Skeletal muscle tissue (tissue), 4 donors: ENCODE results near the gene RPS10. TPM values are rescaled to one million over a fixed set of nuclear protein-coding genes. Genes with fewer than 3 reads are reported as not detected.

Experiments used
- H3K27ac ChIP-seq: one replicate; pipeline ENCODE4 v1.7.0; 2013; ENCODE audit warnings: mild to moderate bottlenecking, low read depth, low read length, inconsistent platforms
- H3K27me3 ChIP-seq, 3 donors: one replicate each; pipeline ENCODE4 v1.7.0; 2013; ENCODE audit warnings: low read length in 3 of 3; ENCODE audit not compliant: control insufficient read depth in 3 of 3, insufficient read depth in 3 of 3
- H3K36me3 ChIP-seq, 3 donors: one replicate each; pipeline ENCODE4 v1.7.0; 2013; ENCODE audit warnings: low read length in 3 of 3; ENCODE audit not compliant: control insufficient read depth in 3 of 3, insufficient read depth in 3 of 3
- H3K4me1 ChIP-seq, 3 donors: one replicate each; pipeline ENCODE4 v1.7.0; 2013; ENCODE audit warnings: low read length in 3 of 3, mild to moderate bottlenecking in 3 of 3; ENCODE audit not compliant: control insufficient read depth in 3 of 3, insufficient read depth in 3 of 3
- H3K4me3 ChIP-seq, 3 donors: one replicate each; pipeline ENCODE4 v1.7.0; 2013; ENCODE audit warnings: low read length in 3 of 3
- H3K9ac ChIP-seq, 3 donors: one replicate each; pipeline ENCODE4 v1.7.0; 2013; ENCODE audit warnings: low read length in 3 of 3, mild to moderate bottlenecking in 3 of 3, moderate library complexity in 2 of 3, low read depth in 1 of 3
- H3K9me3 ChIP-seq, 3 donors: one replicate each; pipeline ENCODE4 v1.7.0; 2013; ENCODE audit warnings: low read length in 3 of 3; ENCODE audit not compliant: control insufficient read depth in 3 of 3
- total RNA-seq: library from RNA; depleted of rRNA; stranded (reverse); fragments of >200 nt; gene quantifications from one replicate; pipeline ENCODE4 v1.2.3, GENCODE V29; 2014
- donor health status: Osteomylitis.

Gene RPS10
- total RNA-seq, 1 donor from 2014 or later = 1,815 TPM

DNA sequence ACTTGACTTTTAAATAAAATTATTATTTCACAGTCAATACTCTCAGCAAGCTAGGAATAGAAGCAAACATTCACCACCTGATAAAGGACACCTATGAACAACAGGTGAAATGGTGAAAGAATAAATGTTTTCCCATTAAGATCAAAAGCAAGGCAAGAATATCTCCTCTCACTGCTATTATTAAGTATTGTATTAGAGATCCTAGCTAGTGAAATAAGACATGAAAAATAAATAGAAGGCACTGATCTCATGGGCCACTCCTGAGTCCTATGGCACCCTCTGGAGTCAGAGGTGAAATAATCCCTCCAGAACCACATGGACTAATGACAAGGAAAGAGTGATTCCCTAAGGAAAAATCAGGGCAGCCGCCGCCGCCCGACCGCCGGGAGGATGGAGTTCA, 29.4 kb downstream of the RPS10 start:
- no peaks in the 10 kb centered on the region for H3K36me3 ChIP-seq

GRCh38 chr6:34393966-34394305, 31.9 kb downstream of the RPS10 start:
- peak overlapping the region; percentile 26 for H3K27ac ChIP-seq
- no peaks in the 10 kb centered on the region for H3K27me3 ChIP-seq
- H3K4me3 ChIP-seq = no peak overlapping the region
- H3K9me3 ChIP-seq = peaks cover 0 to 2% (median 0%) of the 10 kb centered on the region in 3 donors
- H3K9ac ChIP-seq = peak overlapping the region in 2 of 3 donors; percentile 19 to 40
- H3K4me1 ChIP-seq = peaks cover 22 to 26% (median 22%) of the 10 kb centered on the region in 3 donors
- no peaks in the 10 kb centered on the region for H3K36me3 ChIP-seq

More for the DNA sequence above, 29.4 kb downstream of the RPS10 start:
- H3K4me3 ChIP-seq = no peak overlapping the region
- H3K27ac ChIP-seq = no peak overlapping the region
- no peaks in the 10 kb centered on the region for H3K27me3 ChIP-seq
- no peak overlapping the region for H3K9ac ChIP-seq
- H3K4me1 ChIP-seq = peaks cover 12 to 15% (median 13%) of the 10 kb centered on the region in 3 donors
- peaks cover 0 to 2% (median 0%) of the 10 kb centered on the region in 3 donors for H3K9me3 ChIP-seq

DNA sequence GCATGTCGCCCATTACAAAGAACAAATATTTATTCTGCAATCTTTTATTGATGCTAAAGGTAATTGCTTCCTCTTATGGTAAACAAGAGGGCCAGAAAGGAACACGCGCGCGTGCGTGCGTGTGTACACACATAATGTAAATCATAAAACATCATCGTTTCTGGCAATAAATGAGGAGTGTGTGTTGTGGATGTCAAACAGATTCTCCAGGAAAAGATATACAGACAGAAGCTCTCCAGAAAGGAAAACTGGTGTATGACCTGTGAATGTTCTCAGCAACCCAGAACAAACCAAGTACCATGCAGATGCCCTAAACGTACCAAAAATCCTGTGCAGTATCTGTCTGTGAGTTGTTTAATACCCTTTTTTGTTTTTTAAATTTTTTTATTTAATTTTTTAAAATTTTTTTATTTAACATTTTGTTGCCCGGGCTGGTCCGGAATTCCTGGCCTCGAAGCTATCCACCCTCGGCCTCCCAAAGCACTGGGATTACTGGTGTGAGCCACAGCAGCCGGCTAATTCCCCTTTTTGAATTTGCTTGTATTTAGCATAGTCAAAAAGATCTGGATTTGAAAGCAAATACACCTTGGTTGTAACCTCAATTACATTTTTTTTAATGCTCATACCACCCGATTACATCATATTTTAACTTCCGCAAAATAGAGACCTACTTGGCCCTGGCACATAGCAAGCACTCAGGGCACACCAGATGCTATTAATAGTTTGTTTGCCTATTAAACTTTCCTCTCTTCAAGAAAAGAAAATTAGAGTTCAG, 32.5 kb downstream of the RPS10 start:
- Histone ChIP-seq H3K9ac (peak overlapping the region; percentile 57 to 92 (median 92)), H3K27ac (peak overlapping the region; percentile 91), H3K4me1 (peaks cover 23 to 29% (median 24%) of the 10 kb centered on the region in 3 donors), H3K4me3 (peak overlapping the region; percentile 87 to 89 (median 88)), H3K36me3 (no peaks in the 10 kb centered on the region), H3K9me3 (peaks cover 0 to 2% (median 0%) of the 10 kb centered on the region in 3 donors), H3K27me3 (no peaks in the 10 kb centered on the region)

DNA sequence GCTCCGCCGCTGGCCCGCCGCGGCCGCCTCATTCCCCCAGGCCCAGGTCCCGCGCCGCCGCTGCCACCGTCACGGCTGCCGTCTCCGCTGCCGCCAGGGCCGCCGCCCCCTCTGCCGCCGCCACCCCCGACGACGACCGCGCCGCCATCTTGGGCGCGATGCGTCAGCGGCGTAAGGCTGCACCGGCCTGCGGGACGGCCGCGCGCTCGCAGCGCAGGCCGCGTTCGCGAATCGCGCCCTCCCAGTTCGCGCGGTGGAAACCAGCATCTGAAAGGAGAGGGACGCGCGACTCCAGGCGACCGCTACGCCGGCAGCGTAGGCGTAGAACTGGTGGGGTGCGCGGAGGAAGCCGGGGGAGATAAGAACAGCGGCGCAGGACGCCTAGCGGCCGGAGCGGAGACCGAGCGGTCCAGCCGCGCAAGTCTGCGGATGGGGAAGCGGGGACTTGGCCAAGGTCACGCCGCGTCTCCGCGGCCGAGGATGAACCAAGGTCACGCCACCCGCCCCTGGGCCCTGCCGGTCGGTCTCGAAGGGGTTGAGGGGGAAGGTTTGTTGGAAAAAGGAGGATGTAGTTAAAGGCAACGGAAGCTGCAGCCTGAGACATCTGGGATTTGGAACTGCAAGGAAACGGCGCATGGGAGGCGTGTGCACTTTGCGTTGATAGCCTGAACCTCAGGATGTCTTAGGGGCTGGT, 33.2 kb downstream of the RPS10 start, which contains the start of gene NUDT3:
Gene NUDT3, minus strand, starts transcription at position 173 of the 694 bp plus-strand sequence. CDS start 307 bp downstream, outside the sequence.
- no peaks in the 10 kb centered on the region for H3K27me3 ChIP-seq
- peak within 1 kb of the TSS; percentile 91 for H3K27ac ChIP-seq
- peak within 1 kb of the TSS; percentile 87 to 89 (median 88) for H3K4me3 ChIP-seq
- no peaks in the 10 kb centered on the region for H3K36me3 ChIP-seq
- peak within 1 kb of the TSS; percentile 82 to 92 (median 92) for H3K9ac ChIP-seq
- peaks cover 0 to 2% (median 0%) of the 10 kb centered on the region in 3 donors for H3K9me3 ChIP-seq
- peaks cover 27 to 35% (median 29%) of the 10 kb centered on the region in 3 donors for H3K4me1 ChIP-seq

DNA sequence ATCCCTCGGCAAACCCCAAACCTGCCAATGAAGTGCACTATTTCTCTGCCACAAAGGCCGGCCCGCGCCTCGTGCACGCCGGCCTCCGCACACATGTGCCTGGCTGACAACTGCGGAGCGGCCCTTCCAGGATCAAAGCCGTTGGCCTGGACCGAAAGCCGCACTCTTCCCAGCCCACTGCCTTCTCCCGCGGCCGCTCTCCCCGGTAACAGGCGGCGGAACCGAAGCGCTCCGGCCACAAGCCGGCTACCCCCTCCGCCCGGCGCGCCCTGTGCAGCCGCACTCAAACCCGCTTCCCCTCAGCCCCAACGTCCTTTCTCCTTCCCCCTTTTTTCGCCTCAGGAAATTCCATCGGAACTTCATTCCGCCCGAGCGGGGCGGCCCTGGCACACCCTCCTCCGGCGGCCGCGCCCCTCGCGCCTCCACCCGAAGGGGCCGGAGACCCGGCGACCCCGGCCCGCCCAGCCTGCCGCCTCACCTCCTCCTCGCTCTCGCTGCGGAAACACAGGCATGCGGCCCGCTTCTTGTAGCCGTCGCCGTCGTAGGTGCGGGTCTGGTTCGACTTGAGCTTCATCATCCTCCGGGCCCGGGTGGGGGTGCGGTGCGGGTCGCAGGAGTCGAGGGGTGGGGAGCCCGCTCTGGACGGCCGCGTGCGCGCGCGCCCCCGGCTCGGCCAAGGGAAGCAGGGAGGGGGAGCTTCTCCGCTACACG, 33.9 kb downstream of the RPS10 start:
- H3K27me3 ChIP-seq = no peaks in the 10 kb centered on the region
- no peaks in the 10 kb centered on the region for H3K36me3 ChIP-seq
- peak overlapping the region; percentile 78 to 89 (median 88) for H3K4me3 ChIP-seq
- peaks cover 0 to 2% (median 0%) of the 10 kb centered on the region in 3 donors for H3K9me3 ChIP-seq
- H3K4me1 ChIP-seq = peaks cover 27 to 35% (median 30%) of the 10 kb centered on the region in 3 donors
- H3K9ac ChIP-seq = peak overlapping the region; percentile 82 to 92 (median 92)
- peak overlapping the region; percentile 91 for H3K27ac ChIP-seq

DNA sequence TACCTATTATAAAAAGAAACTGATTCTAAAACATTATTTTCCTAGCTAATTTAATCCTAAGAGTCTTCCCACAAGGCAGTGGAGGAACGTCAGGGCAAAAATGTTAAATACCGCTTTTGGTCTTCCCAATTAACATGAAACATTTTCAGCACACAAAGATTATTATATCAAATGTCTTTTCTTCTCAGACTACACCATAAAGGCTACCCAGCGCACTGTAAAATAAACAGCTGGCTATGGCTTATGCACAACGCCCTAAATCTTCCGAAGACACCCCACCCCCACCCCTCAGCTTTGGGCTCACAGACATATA, 34.4 kb downstream of the RPS10 start:
- H3K4me3 ChIP-seq = peak overlapping the region; percentile 78 to 89 (median 88)
- H3K4me1 ChIP-seq = peaks cover 31 to 39% (median 34%) of the 10 kb centered on the region in 3 donors
- H3K36me3 ChIP-seq = no peaks in the 10 kb centered on the region
- H3K27me3 ChIP-seq = no peaks in the 10 kb centered on the region
- H3K27ac ChIP-seq = peak overlapping the region; percentile 91
- H3K9me3 ChIP-seq = no peaks in the 10 kb centered on the region
- peak overlapping the region; percentile 82 to 92 (median 92) for H3K9ac ChIP-seq

DNA sequence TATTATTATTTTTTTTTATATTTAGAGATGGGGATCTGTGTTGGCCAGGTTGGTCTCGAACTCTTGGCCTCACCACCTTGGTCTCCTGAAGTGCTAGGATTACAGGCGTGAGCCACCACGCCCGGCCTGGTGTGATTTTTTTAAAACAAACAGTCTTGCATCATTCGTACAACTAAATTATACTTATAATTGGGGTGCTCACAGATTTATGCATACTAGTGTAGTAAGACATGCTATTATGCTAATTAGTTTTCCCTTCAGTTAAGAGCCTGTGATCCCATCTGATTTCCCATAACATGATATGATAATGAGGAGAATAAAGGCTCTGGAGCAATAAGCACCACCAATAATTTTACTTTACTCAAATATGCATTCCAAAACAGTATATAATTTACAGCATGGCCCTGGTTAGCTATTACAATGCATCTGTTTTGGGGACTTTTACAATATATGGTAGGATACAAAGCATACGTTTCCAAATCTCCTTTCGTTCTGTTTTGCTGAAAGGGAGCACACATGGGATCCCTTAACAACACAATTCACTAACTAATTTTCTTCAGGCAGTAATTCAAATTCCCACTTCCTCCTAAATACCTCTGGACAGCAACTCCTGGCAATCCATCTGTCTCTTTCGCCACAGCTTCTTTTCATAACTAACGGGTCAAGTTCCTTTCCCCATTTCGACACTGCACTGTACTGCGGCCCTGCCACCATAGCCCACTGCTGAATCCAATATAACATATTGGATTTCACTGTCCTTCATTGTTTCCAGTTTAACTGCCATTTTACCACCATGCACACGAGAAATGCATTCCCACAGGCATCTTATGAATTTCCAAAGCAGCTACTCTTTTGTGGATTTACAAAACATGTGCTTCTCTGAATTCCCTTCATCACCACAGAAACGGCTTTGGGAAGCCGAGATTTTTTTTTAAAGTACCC, 35.1 kb downstream of the RPS10 start:
- H3K36me3 ChIP-seq = no peaks in the 10 kb centered on the region
- peaks cover 37 to 46% (median 39%) of the 10 kb centered on the region in 3 donors for H3K4me1 ChIP-seq
- H3K27me3 ChIP-seq = no peaks in the 10 kb centered on the region
- H3K9ac ChIP-seq = peak overlapping the region; percentile 82 to 92 (median 92)
- H3K4me3 ChIP-seq = peak overlapping the region; percentile 78 to 89 (median 88)
- H3K9me3 ChIP-seq = no peaks in the 10 kb centered on the region
- H3K27ac ChIP-seq = peak overlapping the region; percentile 91

DNA sequence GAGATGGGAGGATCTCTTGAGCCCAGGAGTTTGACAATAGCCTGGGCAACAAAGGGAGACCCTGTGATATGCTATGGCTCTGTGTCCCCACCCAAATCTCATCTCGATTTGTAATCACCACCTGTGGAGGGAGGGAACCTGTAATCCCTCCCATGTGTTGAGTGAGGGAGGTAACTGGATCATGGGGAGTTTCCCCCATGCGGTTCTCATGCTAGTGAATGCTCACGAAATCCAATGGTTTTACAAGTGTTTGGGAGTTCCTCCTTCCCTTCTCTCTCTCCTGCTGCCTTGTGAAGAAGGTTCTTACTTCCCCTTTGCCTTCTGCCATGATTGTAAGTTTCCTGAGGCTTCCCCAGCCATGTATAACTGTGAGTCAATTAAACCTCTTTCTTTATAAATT, 36.8 kb downstream of the RPS10 start:
- Histone ChIP-seq H3K4me3 (peak overlapping the region in 1 of 3 donors; percentile 11), H3K27me3 (no peaks in the 10 kb centered on the region), H3K9me3 (no peaks in the 10 kb centered on the region), H3K36me3 (no peaks in the 10 kb centered on the region), H3K9ac (no peak overlapping the region), H3K27ac (no peak overlapping the region), H3K4me1 (peaks cover 42 to 56% (median 44%) of the 10 kb centered on the region in 3 donors)

- Histone ChIP-seq H3K27me3 (no peaks in the 10 kb centered on the region), H3K9me3 (no peaks in the 10 kb centered on the region), H3K27ac (no peak overlapping the region), H3K4me1 (peaks cover 42 to 56% (median 46%) of the 10 kb centered on the region in 3 donors), H3K9ac (no peak overlapping the region), H3K4me3 (no peak overlapping the region), H3K36me3 (no peaks in the 10 kb centered on the region)
Measured at GRCh38 chr6:34388421-34388820, 37.4 kb downstream of the RPS10 start.
